Mucosa of descending colon (tissue), 3 donors: Measurements from ENCODE around the gene CLECL1. TPM values are rescaled to one million over a fixed set of nuclear protein-coding genes. Genes with fewer than 3 reads are reported as not detected.
"Not testable (repeated sequence)": the region's sequence is repeated elsewhere in the genome, so short reads cannot be mapped to it uniquely, and the experiment has no call there.

Experiments used
- ATAC-seq: fragments of 200-7000 bp; cut with Tn5 transposase; one replicate; pipeline ENCODE4 v1.9.1; 2020; ENCODE audit warnings: mild to moderate bottlenecking, moderate library complexity
- DNase-seq, 3 donors: peaks; one replicate each; pipeline ENCODE4 v3.0.0-alpha.2; 2020
- H3K36me3 ChIP-seq: fragments of 200-600 bp; one replicate; pipeline ENCODE4 v1.8.0; 2021; ENCODE audit warnings: low read depth, mild to moderate bottlenecking
- H3K4me1 ChIP-seq: fragments of 200-600 bp; one replicate; pipeline ENCODE4 v1.8.0; 2021; ENCODE audit warnings: low read depth, mild to moderate bottlenecking
- H3K4me3 ChIP-seq: fragments of 200-600 bp; one replicate; pipeline ENCODE4 v1.8.0; 2021; ENCODE audit warnings: mild to moderate bottlenecking
- H3K9me3 ChIP-seq: fragments of 200-600 bp; one replicate; pipeline ENCODE4 v1.8.0; 2021; ENCODE audit warnings: mild to moderate bottlenecking
- CTCF ChIP-seq: fragments of 200-600 bp; IDR thresholded peaks from one replicate; pipeline ENCODE4 v1.8.0; 2022; ENCODE audit warnings: antibody characterized with exemption, mild to moderate bottlenecking
- intact Hi-C, 2 donors: fragments of 100-400 bp; cut with DNase I in 1 of 2; cut with micrococcal nuclease in 1 of 2; formaldehyde crosslinking; loops; one replicate each; pipeline versions ENCODE4 v1.11.0 to v1.11.1; 2022; cut with DNase I, micrococcal nuclease
- total RNA-seq, 3 donors: library from RNA; stranded (reverse); fragmentation: NEBNext Ultra II Directional in 2 of 3; extraction: Animal tissue kit (Norgen Biotek cat#: 25700) in 2 of 3; gene quantifications; one replicate each; pipeline versions ENCODE4 v1.2.1 to v1.2.4, GENCODE V29; 2021 to 2023
- donor health status: DM: no; HTN: no; CAD: no; lungs with moderate emphysema.
- donor health status: DM: no; HTN: no; CAD: no.
- donor health status: DM: no; HTN: yes; CAD: no.

Gene CLECL1
- total RNA-seq, 3 donors from 2014 or later, result 0.51 to 0.64 TPM; not detected in 1

- ATAC-seq (no peak), DNase-seq (no peak)
- Histone ChIP-seq H3K9me3 (peaks cover 3% of the 10 kb centered on the region), H3K4me3 (no peak overlapping the region), H3K36me3 (no peaks in the 10 kb centered on the region), H3K4me1 (no peaks in the 10 kb centered on the region)
- TF ChIP-seq CTCF, result no peak
- intact Hi-C loops, result no loop called here
These were observed 35.3 kb downstream of the CLECL1 start for GRCh38 chr12:9697619-9698018.

- intact Hi-C loops, H3K9me3 ChIP-seq, H3K36me3 ChIP-seq, H3K4me3 ChIP-seq, DNase-seq, ATAC-seq, H3K4me1 ChIP-seq: not testable (repeated sequence)
These were observed 37.2 kb downstream of the CLECL1 start for GRCh38 chr12:9695661-9696060.

- H3K4me3 ChIP-seq, H3K9me3 ChIP-seq, DNase-seq, H3K36me3 ChIP-seq, ATAC-seq, H3K4me1 ChIP-seq, intact Hi-C loops: not testable (repeated sequence)
These were observed 37.7 kb downstream of the CLECL1 start for GRCh38 chr12:9695150-9695549.

GRCh38 chr12:9694241-9694640 is 38.7 kb downstream of the CLECL1 start:
- H3K4me3 ChIP-seq, result no peak overlapping the region
- no peaks in the 10 kb centered on the region for H3K36me3 ChIP-seq
- ATAC-seq, result no peak
- no peaks in the 10 kb centered on the region for H3K4me1 ChIP-seq
- H3K9me3 ChIP-seq, result peaks cover 3% of the 10 kb centered on the region
- intact Hi-C loops, result no loop called here
- no peak for DNase-seq
- TF ChIP-seq CTCF, result no peak

- DNase-seq (no peak), ATAC-seq (no peak)
- intact Hi-C loops, result no loop called here
- TF ChIP-seq CTCF, result no peak
- Histone ChIP-seq H3K36me3 (no peaks in the 10 kb centered on the region), H3K4me3 (no peak overlapping the region), H3K4me1 (no peaks in the 10 kb centered on the region), H3K9me3 (peaks cover 3% of the 10 kb centered on the region)
These were observed 40.0 kb downstream of the CLECL1 start for GRCh38 chr12:9692909-9693308.

- Histone ChIP-seq H3K4me3 (no peak overlapping the region), H3K4me1 (no peaks in the 10 kb centered on the region), H3K9me3 (no peaks in the 10 kb centered on the region), H3K36me3 (no peaks in the 10 kb centered on the region)
- no peak for TF ChIP-seq CTCF
- ATAC-seq (no peak), DNase-seq (no peak)
- intact Hi-C loops, result no loop called here
These were observed 45.7 kb downstream of the CLECL1 start for GRCh38 chr12:9687228-9687627.

GRCh38 chr12:9685915-9686314 is 47.0 kb downstream of the CLECL1 start:
- no peaks in the 10 kb centered on the region for H3K9me3 ChIP-seq
- TF ChIP-seq CTCF, result no peak
- intact Hi-C loops, result no loop called here
- no peak for DNase-seq
- H3K4me3 ChIP-seq, result no peak overlapping the region
- ATAC-seq, result no peak
- H3K4me1 ChIP-seq, result no peaks in the 10 kb centered on the region
- H3K36me3 ChIP-seq, result no peaks in the 10 kb centered on the region

- intact Hi-C loops, ATAC-seq, H3K9me3 ChIP-seq, H3K4me3 ChIP-seq, H3K36me3 ChIP-seq, DNase-seq, H3K4me1 ChIP-seq: not testable (repeated sequence)
These were observed 47.5 kb downstream of the CLECL1 start for GRCh38 chr12:9685366-9685765.

- H3K36me3 ChIP-seq, H3K9me3 ChIP-seq, intact Hi-C loops, H3K4me3 ChIP-seq, H3K4me1 ChIP-seq, ATAC-seq, DNase-seq: not testable (repeated sequence)
These were observed 49.9 kb downstream of the CLECL1 start for GRCh38 chr12:9682949-9683348.

- DNase-seq, H3K4me1 ChIP-seq, H3K9me3 ChIP-seq, H3K36me3 ChIP-seq, intact Hi-C loops, H3K4me3 ChIP-seq, ATAC-seq: not testable (repeated sequence)
These were observed 50.4 kb downstream of the CLECL1 start for GRCh38 chr12:9682508-9682907.
